ENCODE results near the gene YWHAH. TPM values are rescaled to one million over a fixed set of nuclear protein-coding genes. Genes with fewer than 3 reads are reported as not detected.
A peak's percentile ranks its signal among the peaks of the same experiment; 100 is the strongest.

The YWHAH gene
- total RNA-seq, 6 donors from 2014 or later, result 46.1 to 208 (median 164) TPM

DNA sequence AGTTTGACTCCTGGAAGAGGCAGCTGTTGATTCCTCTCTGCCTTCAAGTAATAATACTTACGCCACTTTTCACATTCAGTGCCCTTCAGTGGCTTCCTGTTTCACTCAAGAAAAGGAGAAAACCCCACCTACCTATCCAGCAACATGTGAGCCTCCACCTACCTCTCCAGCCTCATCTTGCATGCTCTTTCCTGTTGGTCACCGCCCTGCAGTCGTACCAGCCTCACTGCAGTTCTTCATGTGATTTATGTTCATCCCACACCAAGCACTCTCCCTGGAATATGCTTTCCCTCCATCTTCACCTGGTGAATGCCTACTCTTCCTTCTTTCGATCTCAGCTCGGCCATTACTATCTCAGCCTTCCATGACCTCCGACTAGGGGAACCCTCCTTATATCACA, 21.8 kb upstream of the YWHAH start:
- no peak for ATAC-seq (ENCODE audit: low FRiP score in 2 of 2)

DNA sequence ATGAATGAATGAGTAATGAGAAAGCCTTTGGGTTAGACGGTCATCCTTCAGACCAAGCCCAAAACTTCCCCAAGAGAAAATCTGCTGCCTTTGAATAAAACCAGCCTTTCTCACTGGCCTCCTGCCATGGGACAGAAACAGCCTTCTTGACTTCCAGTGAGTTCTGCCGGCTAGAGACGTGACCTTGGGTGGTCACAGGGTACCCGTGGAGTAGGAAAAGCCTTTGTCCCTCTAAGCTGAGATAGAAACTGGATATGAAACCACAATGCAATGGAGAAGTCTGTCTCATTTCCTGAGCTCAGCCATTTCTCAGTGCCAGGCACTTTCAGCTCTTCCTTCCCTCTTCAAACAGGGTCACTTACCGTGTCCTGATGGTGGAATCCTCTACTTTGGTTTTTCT, 21.2 kb upstream of the YWHAH start:
- ATAC-seq (ENCODE audit: low FRiP score in 2 of 2), result peak in 1 of 2 donors; percentile 77
- DNase-seq, result peak in 1 of 2 donors; percentile 45
- Histone ChIP-seq H3K27ac (peak overlapping the region in 2 of 4 donors; percentile 40 to 57), H3K4me3 (no peak overlapping the region), H3K9me3 (no peaks in the 10 kb centered on the region), H3K27me3 (no peaks in the 10 kb centered on the region), H3K36me3 (no peaks in the 10 kb centered on the region), H3K4me1 (peaks cover 0 to 28% (median 17%) of the 10 kb centered on the region in 4 donors)
- WGBS, 2 donors, result 22 to 24% methylated on average over 5 of the region's 5 CpGs
- TF ChIP-seq POLR2A (IDR thresholded peaks at IDR 0.05), result no peak
- TF ChIP-seq, protein P1, sequence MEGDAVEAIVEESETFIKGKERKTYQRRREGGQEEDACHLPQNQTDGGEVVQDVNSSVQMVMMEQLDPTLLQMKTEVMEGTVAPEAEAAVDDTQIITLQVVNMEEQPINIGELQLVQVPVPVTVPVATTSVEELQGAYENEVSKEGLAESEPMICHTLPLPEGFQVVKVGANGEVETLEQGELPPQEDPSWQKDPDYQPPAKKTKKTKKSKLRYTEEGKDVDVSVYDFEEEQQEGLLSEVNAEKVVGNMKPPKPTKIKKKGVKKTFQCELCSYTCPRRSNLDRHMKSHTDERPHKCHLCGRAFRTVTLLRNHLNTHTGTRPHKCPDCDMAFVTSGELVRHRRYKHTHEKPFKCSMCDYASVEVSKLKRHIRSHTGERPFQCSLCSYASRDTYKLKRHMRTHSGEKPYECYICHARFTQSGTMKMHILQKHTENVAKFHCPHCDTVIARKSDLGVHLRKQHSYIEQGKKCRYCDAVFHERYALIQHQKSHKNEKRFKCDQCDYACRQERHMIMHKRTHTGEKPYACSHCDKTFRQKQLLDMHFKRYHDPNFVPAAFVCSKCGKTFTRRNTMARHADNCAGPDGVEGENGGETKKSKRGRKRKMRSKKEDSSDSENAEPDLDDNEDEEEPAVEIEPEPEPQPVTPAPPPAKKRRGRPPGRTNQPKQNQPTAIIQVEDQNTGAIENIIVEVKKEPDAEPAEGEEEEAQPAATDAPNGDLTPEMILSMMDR (IDR thresholded peaks at IDR 0.05), result no peak
- no peak for TF ChIP-seq EP300 (IDR thresholded peaks at IDR 0.05)
- TF ChIP-seq POLR2AphosphoS5 (IDR thresholded peaks at IDR 0.05), result no peak

More for the DNA sequence above, 21.8 kb upstream of the YWHAH start:
- Histone ChIP-seq H3K4me3 (no peak overlapping the region), H3K9me3 (no peaks in the 10 kb centered on the region), H3K36me3 (no peaks in the 10 kb centered on the region), H3K27me3 (no peaks in the 10 kb centered on the region), H3K4me1 (peaks cover 2 to 28% (median 20%) of the 10 kb centered on the region in 4 donors), H3K27ac (peak overlapping the region in 2 of 4 donors; percentile 40 to 60)
- 62 to 85% methylated on average over 6 of the region's 6 CpGs for WGBS, 2 donors
- TF ChIP-seq POLR2A (IDR thresholded peaks at IDR 0.05), result no peak
- TF ChIP-seq EP300 (IDR thresholded peaks at IDR 0.05), result no peak
- TF ChIP-seq POLR2AphosphoS5 (IDR thresholded peaks at IDR 0.05), result no peak
- TF ChIP-seq, protein P1 (IDR thresholded peaks at IDR 0.05), result no peak
- DNase-seq, result no peak

DNA sequence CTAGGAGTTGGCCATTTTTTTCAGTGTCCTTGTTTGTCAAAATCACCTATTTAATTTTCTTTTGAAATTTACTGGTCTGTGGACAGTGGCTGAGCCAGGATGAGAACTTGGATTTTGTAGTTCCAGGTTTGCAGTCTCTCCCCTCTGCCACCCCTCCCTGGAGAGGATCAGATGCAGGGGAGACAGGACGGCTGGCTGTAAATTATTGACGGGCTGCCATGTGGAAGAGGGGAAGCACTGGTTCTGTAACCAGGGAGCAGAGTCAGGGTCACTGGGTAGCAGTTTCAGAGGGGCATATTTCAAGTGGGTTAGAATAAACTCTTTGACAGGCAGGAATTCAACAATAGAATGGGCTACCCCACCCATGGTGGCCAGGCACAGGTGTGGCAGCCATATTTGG, 20.6 kb upstream of the YWHAH start:
- ATAC-seq (ENCODE audit: low FRiP score in 2 of 2), result no peak
- Histone ChIP-seq H3K27me3 (no peaks in the 10 kb centered on the region), H3K4me1 (peaks cover 0 to 24% (median 12%) of the 10 kb centered on the region in 4 donors), H3K36me3 (no peaks in the 10 kb centered on the region), H3K27ac (peak overlapping the region in 2 of 4 donors; percentile 40 to 57), H3K4me3 (no peak overlapping the region), H3K9me3 (no peaks in the 10 kb centered on the region)
- TF ChIP-seq, protein P1 (IDR thresholded peaks at IDR 0.05), result no peak
- no peak for TF ChIP-seq POLR2AphosphoS5 (IDR thresholded peaks at IDR 0.05)
- TF ChIP-seq EP300 (IDR thresholded peaks at IDR 0.05), result no peak
- TF ChIP-seq POLR2A (IDR thresholded peaks at IDR 0.05), result no peak
- 58 to 71% methylated on average over 2 of the region's 2 CpGs for WGBS, 2 donors
- DNase-seq, result no peak

DNA sequence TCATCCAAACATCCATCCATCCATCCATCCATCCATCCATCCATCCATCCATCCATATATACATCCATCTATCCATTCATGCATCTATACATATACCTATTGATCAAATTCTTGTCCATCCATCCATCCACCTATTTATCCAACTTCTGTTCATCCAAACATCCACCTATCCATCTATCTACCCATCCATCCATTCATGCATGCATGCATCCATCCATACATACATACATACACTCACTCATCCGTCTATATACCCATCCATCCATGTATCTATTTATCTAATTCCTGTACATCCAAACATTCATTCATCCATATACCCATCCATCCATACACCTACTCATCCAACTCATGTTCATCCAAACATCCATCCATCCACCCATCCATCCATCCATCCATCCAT, 19.3 kb upstream of the YWHAH start:
- H3K4me3 ChIP-seq, result no peak overlapping the region

More for the DNA sequence above, 19.3 kb upstream of the YWHAH start:
- TF ChIP-seq POLR2AphosphoS5 (IDR thresholded peaks at IDR 0.05) (no peak), POLR2A (IDR thresholded peaks at IDR 0.05) (no peak), EP300 (IDR thresholded peaks at IDR 0.05) (no peak)
- TF ChIP-seq, protein P1 (IDR thresholded peaks at IDR 0.05), result no peak
- ATAC-seq (ENCODE audit: low FRiP score in 2 of 2) (no peak), DNase-seq (no peak)
- no peaks in the 10 kb centered on the region for H3K9me3 ChIP-seq
- H3K4me1 ChIP-seq, result peaks cover 0 to 19% (median 8%) of the 10 kb centered on the region in 4 donors
- H3K27ac ChIP-seq, result no peak overlapping the region
- 93 to 96% methylated on average over 1 of the region's 1 CpG for WGBS, 2 donors
- H3K36me3 ChIP-seq, result no peaks in the 10 kb centered on the region
- H3K27me3 ChIP-seq, result no peaks in the 10 kb centered on the region
